K562 treated with DMSO at 1 percent for 12 hours (cell line): ENCODE measurements around the gene C19orf73. TPM values are rescaled to one million over a fixed set of nuclear protein-coding genes. Genes with fewer than 3 reads are reported as not detected.

Source experiments
- total RNA-seq: library from RNA; unstranded; fragments of 300-600 nt; gene quantifications from 2 replicates; pipeline ENCODE4 v1.2.3, GENCODE V29; 2022; ENCODE audit not compliant: insufficient read depth

Gene C19orf73
- total RNA-seq: 1.5 and 4.2 TPM in 2 replicates

DNA sequence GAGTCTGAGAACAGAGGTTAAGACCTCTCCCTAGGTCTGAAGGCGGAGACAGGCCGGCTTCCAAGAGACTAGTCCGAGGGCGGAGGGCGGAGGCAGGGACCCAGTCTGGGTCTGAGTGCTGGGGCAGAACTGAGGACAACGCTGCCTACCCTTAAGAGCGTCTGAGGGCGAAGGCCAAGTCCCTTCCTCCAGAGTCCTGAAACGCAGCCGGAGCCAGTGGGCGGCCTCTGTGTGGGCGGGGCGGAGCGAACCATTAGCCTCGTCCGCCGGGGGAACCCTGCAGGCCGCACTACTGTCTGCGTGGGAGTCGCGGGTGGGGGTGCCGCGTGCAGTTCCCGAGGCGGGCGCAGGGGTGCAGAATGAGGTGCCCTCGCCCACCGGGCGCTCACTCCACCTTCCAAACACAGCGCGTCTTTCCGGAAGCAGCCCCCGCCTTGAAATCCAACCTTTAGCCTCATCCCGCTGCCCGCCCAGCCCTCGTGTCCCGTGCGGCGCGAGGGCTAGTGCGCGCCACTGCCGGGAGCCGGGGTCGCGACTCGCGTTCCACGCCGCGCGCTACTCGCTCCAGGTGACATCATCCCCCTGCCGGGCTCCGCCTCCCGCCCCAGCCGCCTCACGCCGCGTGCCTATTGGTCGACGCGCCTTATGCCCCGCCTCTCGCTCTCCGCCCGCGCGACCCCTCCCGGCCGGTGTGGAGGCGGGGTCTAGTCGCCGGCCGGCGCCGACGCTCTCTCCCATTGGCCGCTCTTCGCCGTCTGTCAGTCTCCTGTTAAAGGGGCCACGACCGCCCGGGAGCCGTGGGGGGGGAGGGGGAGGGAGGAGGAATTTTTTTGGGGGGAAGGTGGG lies at the start of gene C19orf73:
C19orf73 (minus strand) TSS at position 579 of the 846 bp plus-strand sequence; CDS start at position 458, 121 bp downstream.

DNA sequence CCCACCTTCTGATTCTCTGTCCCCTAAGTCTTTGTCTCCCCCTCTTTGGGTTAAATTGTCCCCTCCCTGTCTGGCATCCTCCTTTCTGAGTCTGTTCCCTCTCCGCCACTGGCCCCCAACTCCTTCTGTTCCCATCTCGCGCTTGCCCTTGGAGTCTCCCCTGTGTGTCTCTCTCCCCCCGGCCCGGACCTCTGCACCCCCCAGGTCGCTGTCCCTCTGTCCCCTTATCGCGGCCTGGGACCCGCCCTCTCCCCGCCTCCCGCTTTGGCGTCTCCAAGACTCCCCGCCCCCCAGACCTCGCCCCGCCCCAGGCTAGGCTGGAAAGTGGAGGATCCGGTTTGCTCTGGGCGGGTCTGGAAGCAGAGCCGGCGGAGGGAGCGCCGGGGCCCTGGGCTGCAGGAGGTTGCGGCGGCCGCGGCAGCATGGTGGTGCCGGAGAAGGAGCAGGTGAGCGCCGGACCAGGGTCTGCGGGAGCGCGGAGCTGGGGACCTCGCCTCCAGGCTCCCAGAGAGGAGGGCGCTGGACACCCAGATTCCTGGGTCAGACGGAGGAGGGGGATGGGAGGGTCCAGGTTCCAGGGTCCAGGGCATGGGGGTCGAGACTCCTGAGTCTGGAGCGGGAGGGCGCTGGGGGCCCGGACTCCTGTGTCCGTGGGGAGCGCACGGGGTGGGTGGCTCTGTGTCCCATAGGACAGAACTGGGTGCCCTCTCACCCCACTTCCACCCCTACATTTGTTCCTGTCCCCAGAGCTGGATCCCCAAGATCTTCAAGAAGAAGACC lies 38.7 kb upstream of the C19orf73 start, which contains the start of gene TRPM4:
TRPM4 (plus strand) TSS at position 348 of the 780 bp plus-strand sequence; CDS start at position 423, 75 bp downstream.

DNA sequence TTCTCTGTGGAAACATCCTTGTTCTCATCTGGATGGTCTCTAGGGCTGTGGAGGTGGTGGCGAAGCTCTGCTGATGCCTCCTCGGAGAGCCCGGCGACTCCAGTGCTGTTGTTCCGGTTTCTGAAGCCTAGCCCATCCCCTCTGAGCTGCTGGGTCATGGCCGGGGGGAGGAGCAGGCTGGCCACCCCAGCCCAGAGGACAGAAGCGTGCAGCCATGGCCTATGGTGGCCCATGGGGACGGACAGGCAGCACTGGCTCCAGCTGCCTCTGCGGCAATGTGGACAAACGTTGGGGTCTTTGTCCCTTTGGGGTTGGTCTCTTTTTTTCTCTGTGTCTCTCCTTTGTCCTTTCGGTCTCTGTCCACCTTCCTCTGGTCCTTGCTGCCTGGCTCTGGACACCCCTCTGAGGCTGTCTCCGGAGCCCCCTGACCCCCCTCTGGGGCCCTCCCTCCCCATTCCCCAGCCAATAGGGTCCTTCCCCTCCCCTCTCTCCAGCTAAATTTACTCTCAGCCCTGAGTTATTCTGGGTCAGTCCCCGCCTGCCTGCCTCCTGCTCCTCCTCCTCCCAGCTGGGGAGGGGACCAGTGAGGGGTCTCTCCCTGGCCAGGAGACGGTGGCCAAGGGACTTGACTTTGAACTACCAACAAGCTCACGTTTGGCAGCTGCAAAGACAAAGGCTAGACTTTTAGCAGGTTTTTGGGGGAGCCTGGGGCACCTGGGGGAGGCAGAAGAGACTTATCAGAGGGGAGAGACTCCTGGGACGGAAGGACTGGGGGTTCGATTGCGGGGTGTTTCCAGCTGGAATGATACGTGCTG lies 36.3 kb upstream of the C19orf73 start, which contains the start of gene HRC:
HRC (minus strand) TSS at position 392 of the 815 bp plus-strand sequence; CDS start at position 233, 159 bp downstream.

GRCh38 chr19:49119411-49120324 lies 725 bp upstream of the C19orf73 start, which contains the start of gene PPFIA3:
Gene PPFIA3 (plus strand): TSS chr19:49119544. CDS start chr19:49127874, 8,330 bp downstream.

DNA sequence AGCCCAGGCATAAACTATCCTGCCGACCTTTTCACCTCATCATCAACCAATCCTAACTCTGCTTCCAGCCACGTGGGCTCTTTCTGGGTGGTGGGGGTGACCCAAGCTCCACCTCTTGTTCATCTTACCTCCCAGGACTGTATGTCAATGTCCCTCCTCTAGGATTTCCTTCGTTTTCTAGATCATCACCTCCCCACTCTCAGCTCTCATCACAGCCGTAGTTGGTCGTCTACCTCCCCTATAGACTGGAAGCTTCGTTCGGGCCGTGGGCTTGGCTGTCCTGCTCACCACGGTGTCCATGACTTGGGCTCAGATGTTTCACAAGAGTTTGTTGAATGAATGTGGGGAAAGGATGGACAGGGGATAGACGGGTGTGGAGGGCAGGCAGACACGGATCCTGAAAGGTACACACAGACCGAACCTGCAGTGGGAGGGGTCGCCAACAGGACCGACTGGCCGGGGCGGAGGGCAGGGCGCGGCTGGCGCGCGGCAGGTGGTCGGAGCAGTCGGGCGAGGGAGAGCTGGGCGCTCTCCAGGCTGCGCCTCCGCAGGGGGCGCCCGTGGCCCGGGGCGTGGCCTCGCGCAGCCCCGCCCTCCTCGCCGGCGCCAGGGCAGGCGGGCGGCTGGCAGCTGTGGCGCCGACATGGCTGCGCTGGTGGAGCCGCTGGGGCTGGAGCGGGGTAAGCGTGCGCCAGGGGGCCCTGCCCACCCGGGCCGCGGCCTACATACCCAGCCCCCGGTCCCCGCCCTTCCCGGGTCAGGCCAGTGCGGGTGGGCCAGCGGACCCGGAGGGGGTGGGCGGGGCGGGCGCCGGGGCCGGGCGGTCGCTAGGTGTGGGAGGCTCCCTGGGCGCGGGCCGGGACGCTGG lies 4.9 kb downstream of the C19orf73 start, which contains the start of gene LIN7B:
LIN7B (plus strand) TSS at position 609 of the 868 bp plus-strand sequence; CDS start at position 644, 35 bp downstream.

GRCh38 chr19:49085020-49085867 lies 33.7 kb downstream of the C19orf73 start, which contains the start of gene SNRNP70:
Gene SNRNP70 (plus strand): TSS chr19:49085451. CDS start chr19:49086415, 964 bp downstream.

Other genes with a start within 250 kb of the C19orf73 start
- gene PPP1R15A, start 246.7 kb downstream of the C19orf73 start, total RNA-seq: 73.5 and 96.0 TPM in 2 replicates
- gene TULP2, start 220.4 kb downstream of the C19orf73 start, total RNA-seq: 0.88 and 1.4 TPM in 2 replicates
- 224 and 349 TPM in 2 replicates for gene NUCB1, start 218.8 kb downstream of the C19orf73 start, total RNA-seq
- gene DHDH, start 185.4 kb downstream of the C19orf73 start, total RNA-seq: 2.6 and 3.0 TPM in 2 replicates
- 81.3 and 96.0 TPM in 2 replicates for gene BAX, start 164.3 kb downstream of the C19orf73 start, total RNA-seq
- 6,477 and 6,803 TPM in 2 replicates for gene FTL, start 153.8 kb downstream of the C19orf73 start, total RNA-seq
- gene GYS1, start 125.8 kb downstream of the C19orf73 start, total RNA-seq: 12.2 and 21.6 TPM in 2 replicates
- 160 and 193 TPM in 2 replicates for gene RUVBL2, start 125.3 kb downstream of the C19orf73 start, total RNA-seq
- gene LHB, start 102.1 kb downstream of the C19orf73 start, total RNA-seq: not detected in 2 replicates
- not detected in 2 replicates for gene CGB3, start 94.8 kb downstream of the C19orf73 start, total RNA-seq
- gene CGB2, start 87.3 kb downstream of the C19orf73 start, total RNA-seq: not detected in 2 replicates
- gene CGB1, start 82.2 kb downstream of the C19orf73 start, total RNA-seq: not detected in 2 replicates
- gene CGB5, start 75.3 kb downstream of the C19orf73 start, total RNA-seq: not detected in 2 replicates
- gene CGB8, start 70.0 kb downstream of the C19orf73 start, total RNA-seq: not detected in 2 replicates
- not detected in 2 replicates for gene CGB7, start 61.4 kb downstream of the C19orf73 start, total RNA-seq
- gene NTF4, start 54.3 kb downstream of the C19orf73 start, total RNA-seq: not detected in 2 replicates
- gene KCNA7, start 46.4 kb downstream of the C19orf73 start, total RNA-seq: 0.21 TPM in 1 of 2 replicates, not detected in the other
- gene SNRNP70, start 33.7 kb downstream of the C19orf73 start, total RNA-seq: 156 and 215 TPM in 2 replicates
- 15.3 and 16.5 TPM in 2 replicates for gene LIN7B, start 4.8 kb downstream of the C19orf73 start, total RNA-seq
- gene PPFIA3, start 401 bp upstream of the C19orf73 start, total RNA-seq: 13.6 and 16.2 TPM in 2 replicates
- gene HRC, start 36.3 kb upstream of the C19orf73 start, total RNA-seq: 5.4 and 7.7 TPM in 2 replicates
- gene TRPM4, start 38.6 kb upstream of the C19orf73 start, total RNA-seq: 14.6 and 21.4 TPM in 2 replicates
- 0.47 and 3.0 TPM in 2 replicates for gene SLC6A16, start 206.0 kb upstream of the C19orf73 start, total RNA-seq
- 18.0 and 32.1 TPM in 2 replicates for gene CD37, start 216.3 kb upstream of the C19orf73 start, total RNA-seq
- 10.3 and 22.8 TPM in 2 replicates for gene TEAD2, start 243.3 kb upstream of the C19orf73 start, total RNA-seq
- not detected in 2 replicates for gene DKKL1, start 244.7 kb upstream of the C19orf73 start, total RNA-seq